CD4-positive, alpha-beta T cell treated with Interleukin-4 for 1 hour (primary cell): Measurements from ENCODE around the gene PRXL2A.
A peak's percentile ranks its signal among the peaks of the same experiment; 100 is the strongest.

Experiments
- DNase-seq, 2 donors: peaks; one replicate each; pipeline ENCODE4 v3.0.0-alpha.2; 2020 to 2022

PRXL2A gene

DNA sequence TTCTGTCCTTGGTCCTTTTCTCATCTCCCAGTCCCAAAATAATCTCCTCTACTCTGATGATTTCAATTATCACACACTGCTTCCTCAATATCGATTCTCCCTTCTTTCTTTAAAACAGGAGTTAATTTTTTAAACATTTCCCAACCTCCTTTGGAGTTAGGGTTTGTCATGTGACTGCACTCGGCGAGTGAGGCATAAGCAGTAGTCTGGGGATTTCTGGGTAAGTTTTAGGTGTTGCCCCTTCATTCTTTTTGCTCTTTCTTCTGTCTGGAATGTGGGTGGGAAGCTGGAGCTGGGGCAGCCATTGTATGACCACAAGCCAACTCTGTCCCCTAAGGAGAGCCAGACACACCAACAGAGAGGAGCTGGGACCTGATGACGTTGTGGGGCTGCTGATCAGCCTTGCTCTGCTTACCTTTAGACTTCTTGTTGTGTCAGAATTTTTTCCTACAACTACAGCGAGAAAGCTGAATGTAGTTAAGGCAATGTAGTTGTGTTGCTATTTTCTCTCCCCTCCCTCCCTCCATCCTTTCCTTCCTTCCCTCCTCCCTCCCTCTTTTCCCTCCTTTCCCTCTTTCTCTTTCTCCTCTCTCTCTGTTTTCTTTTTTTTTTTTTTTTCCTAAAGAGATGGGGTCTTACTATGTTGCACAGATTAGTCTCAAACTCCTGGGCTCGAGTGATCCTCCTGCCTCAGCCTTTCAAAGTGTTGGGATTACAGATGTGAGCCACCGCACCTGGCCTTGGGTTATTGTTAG, 39.3 kb downstream of the PRXL2A start:
- DNase-seq = no peak

DNA sequence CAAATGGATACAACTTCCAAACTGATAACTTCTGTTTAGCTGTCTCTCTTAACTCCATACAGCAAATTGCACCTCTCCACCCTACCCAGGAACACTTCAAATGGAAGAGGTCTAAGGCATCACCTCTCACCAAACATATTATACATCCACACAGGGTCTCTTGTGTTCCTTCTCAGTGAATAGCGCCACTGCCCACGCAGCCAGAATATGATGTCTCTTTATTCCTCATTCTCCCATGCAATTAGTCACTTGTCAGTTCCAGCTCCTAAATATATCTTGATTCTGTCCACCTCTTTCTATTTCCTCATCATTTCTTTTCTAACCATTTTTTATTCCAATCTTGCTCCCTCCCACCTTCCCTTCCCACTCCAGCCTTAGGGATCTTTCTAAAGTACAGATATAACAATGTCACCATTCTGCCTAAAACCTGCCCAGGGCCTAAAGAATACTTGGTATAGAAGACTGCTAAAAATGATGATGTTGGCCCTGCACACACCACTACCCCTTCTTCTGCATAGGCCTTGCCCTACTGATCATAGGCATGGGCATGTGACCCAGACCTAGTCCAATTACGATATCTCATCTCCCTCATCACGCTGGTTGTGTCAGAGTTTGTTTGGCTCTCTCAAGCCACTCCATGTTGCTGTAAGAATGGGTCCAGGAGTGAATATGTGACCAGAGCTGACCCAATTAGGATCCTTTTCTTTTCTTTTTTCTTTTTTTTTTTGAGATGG, 40.0 kb downstream of the PRXL2A start:
- DNase-seq = no peak

DNA sequence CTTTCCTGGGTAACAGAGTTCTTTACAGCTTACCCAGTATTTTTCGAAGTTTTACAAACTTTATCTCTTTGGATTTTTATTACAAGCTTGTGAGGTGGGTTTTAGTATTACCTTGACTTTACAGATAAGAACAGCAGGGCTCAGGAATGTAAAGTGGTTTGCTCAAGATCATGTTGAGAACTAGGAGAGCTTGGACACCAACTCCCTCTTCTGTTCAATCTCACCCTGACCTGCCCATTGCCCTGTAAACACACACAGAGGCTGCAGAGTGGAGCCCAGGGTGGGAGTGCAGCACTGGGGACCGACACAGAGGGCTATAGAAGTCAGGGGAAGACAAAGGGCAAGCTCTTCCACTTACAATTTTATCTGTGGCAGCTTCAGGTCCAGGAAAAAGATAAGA, 41.2 kb downstream of the PRXL2A start:
- no peak for DNase-seq

DNA sequence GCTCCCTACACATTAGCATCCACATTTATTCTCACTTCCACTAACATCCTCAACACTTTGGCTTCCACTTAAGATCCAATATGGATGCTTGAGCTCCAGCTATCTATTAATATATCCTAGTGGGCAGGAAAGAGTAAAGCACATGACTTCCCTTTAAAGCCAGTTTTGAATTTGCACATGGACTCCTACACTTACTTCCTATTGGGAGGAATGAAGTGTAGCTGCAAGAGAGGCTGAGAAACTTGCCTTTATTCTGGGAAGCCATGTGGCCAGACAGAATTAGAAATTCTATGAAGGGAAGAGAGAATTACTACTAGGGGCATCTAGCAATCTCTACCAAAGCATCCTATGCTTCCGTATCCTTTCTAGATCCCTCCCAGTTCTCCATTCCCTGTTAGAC, 42.8 kb downstream of the PRXL2A start:
- no peak for DNase-seq

DNA sequence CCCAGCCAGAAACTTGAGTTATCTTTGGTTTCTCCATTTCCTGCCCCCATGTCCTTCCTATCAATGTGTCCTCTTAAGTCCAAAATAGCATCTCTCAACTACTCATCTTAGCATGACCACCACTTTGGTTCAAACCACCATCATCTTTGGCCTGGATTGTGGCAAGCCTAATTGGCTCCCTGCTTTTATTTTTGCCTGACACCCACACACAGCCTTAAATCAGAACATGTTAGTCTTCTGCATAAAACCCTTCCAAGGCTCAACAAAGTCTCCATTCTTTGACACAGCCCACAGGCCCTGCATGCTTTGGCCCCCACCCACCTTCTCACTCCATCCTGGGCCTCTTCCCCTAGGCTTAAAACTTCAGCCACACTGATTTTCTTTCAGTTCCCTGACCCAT, 43.7 kb downstream of the PRXL2A start:
- DNase-seq = no peak

DNA sequence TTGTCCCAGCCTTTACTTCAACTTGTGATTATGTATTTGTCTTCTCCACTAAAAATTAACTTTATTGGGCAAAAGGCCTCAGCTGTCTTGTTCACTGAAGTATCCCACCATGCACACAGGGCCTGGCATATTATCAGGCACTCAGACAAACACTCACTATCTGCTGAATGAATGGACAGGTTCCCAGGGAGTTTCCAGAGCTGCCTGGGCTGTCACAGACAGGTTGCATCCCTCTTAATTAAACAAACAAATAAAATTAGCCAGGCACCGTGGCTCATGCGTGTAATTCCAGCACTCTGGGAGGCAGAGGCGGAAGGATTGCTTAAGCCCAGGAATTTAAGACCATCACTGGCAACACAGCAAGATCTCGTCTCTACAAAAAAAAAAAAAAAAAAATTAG, 44.3 kb downstream of the PRXL2A start:
- no peak for DNase-seq

DNA sequence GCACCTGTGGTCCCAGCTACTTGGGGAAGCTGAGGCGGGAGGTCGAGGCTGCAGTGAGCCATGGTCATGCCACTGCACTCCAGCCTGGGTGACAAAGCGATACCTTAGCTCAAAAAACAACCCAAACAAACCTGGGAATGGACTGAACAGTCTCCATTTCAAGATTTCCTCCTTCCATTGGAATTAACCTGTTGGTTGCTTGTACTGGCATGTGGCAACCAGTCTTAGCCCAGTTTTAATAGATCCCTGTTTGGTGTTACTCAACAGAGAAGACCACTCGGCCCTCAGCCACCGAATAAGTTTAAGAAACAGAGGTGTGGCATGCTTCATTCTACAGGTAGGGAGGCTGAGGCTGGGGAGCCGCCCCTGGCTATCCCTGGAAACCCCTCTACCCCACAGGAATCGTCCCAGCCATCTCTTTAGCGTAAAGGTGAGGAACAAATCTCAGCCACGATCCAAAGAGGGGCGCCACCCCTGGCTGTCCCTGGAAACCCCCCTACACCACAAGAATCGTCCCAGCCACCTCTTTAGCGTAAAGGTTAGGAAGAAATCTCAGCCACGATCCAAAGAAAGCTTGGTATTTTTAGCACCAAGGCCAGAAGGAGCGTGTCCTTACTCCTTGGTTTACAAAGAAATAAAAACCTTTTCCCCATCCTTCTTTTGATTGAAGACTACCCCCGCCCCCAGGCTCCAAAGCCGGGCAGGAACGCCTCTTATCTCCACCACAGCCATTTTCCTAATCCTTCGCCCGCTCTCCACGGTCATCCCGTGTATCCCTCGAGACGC, 44.9 kb downstream of the PRXL2A start:
- no peak for DNase-seq

DNA sequence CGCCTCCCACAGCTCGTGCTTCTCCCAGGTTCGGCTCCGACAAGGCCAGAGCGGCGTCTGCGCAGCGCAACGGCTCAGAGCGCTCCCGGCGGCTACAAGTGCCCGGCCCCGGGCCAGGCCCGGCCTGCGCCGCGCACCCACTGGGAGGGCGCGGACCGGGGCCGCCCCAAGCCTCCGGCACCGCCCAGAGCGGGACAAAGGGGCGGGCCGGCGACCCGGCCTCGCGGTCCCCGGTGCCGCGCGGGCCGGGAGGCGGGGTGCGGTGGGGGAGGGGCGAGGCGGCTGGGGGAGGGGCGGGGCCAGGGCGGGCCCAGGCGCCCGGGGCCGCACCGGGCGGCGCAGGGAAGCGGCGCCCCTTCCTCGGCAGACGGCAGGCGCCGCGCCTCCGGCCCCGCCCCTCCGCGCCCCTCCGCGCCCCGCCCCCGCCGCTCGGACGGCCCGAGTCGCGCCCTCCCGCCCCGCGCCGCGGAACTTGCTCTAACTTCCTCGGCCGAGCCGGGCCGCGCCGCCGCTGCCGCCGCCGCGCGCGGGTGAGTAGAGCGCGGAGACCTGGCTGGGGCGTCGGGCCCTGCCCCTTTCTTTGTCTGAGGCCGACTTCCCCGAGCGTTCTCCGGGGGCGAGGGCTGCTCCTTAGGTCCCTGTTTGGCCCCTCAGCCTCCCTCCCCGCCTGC, 45.6 kb downstream of the PRXL2A start, which contains the start of gene TSPAN14:
Gene TSPAN14, plus strand, starts transcription at position 469 of the 671 bp plus-strand sequence. CDS start 34,924 bp downstream, outside the sequence.
- DNase-seq = peak; percentile 81 to 85

DNA sequence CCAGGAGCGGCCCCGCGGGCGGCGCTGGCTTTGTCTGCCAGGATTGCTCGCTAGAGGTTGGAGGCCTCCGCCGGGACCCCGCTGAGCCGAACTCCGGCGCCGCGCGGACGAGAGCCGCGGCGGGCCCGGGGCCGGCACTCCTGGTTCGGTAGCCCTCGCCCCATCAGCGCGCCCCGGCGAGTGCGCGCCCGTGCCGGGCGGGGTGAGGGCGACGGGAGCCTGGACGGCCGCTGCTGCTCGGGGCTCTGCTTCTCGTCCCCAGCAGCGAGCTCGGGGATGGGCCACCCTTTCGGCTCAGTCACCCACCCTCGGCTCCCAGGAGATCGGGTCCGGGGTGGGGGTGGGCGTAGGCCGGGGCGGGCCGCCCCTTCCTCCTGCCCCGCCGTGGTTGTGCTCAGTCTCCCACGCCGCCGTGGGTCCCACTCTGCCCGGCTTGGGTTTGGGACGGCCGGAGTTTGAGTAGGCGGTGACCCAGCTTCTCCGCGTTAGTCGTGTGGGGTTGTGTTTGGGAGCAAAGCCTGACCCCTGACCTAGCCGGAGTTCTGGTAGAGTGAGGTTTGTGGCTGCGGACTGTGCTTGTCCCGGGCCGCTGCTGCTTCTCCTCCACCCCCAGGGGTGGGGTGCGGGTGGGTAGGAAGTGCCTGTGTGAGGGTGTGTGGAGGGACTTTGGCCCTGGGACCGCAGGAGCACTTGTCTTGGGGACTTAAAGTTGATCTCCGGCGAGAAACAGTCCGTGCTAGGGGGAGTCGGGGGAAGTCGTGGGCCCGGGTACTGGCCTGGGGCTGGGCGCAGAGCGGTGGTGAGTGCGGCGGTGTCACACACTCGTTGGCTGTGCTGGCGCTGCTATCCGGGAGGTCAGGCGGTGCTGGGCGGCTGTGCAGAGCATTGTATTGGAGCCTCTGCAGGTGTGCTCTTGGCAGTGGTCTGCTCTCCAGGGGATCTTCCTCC, 46.4 kb downstream of the PRXL2A start:
- peak in 1 of 2 donors; percentile 22 for DNase-seq

DNA sequence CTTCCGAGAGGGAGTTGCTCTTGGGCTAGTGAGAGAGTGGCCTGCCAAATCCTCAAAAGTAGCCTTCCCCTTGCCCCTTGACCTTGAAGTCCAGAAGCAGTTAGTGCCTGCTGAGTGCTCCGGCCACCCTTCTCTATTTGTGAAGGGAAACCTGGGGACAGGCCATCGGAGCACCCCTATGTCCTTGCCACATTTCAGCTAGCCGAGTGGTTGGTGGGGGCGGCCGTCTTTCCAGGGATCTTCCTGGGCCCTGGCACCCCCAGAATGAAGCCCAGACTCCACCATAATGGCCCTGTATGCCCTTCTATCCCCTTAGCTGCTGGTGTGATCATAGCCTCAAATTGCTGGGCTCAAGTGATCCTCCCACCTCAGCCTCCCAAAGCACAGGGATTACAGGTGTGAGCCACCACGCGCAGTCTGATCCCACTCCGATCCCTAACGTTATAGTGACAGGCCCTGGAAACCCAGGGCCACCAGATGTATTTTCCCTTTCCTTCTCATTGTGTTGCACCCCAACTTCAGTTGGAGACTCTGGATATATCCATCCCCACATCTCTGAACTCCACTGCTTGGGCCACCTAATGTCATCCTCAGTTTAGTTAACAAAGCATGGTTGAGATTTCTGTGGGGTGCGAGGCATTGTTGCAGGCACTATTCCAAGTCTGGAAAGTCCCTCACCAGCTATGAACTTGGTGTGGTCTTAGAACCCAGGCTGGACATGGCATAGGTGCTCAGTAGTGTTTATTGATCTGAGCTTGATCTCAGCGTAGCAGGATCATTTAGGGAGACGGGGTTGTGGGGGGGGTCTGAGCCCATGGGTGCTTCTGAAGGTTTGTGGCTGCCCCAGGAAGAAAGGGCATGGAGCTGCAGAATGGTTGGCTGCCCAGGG, 47.4 kb downstream of the PRXL2A start:
- DNase-seq = no peak

DNA sequence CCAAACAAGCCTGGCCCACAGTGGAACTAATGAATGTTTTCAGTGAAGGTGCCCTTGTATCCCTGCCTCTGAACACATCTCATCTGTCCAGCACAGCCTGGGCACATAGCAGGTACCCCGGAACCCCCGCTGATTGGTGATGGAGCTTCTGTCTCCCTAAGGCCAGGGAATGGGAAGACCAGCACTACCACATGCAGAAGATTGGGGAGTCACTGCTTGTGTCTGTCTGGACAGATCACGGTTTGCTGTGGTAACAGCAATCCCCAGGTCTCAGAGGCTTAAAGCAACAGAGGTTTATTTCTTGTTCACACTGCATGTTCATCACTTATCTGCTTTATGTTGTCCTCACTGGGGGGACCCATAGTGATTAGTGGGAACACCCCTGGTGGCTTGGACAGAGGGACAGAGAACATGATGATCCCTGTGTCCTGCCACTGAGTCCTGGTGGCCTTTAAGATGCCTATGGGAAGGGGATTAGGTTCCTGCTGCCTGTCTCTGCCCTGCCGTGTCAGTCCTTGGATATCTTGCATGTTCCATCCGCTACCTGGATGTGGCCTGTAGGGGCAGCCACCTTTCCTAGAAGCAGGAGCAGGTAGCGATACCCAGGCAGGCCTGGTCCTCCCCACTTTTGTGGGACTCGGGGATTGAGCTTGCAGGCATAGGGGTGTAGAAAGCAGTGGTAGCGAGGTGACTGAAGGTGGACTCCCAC, 49.4 kb downstream of the PRXL2A start:
- no peak for DNase-seq

DNA sequence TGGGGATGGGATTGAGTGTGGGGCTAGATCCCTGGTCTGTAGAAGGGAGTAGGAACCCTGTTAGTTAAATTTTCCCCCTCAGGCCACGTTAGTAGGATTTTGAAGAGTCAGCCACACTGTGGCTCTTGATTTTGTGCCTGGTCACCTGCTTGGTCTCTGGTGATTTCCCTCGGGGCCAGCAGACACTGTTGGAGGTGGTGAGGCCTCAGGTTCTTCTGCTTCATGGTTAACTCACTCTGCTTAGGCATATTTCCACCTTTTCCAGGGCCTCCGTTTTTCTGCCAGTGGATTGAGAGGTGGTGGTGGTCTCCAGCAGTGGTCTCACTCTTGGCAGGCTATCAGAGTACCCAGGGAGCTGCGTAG, 49.9 kb downstream of the PRXL2A start:
- DNase-seq = no peak

DNA sequence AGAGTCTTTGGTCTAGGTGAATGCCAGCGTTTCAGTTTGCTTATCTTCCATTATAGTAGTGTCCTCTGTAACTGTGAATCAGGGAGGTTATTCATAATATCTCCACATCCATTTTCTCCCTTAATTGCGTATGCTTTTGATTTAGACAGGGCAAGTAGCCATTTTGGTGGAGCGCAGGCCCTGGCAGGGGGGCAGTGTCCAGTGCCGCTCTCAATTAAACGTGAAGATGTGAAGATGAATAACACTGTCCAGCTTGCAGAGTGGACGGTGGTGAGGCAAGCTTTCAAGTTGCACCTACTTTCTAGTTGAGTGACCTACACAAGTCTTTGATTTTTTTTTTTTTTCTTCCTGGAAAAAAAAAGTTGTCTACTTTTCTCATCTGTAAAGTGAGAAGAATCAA, 50.3 kb downstream of the PRXL2A start:
- DNase-seq = no peak

DNA sequence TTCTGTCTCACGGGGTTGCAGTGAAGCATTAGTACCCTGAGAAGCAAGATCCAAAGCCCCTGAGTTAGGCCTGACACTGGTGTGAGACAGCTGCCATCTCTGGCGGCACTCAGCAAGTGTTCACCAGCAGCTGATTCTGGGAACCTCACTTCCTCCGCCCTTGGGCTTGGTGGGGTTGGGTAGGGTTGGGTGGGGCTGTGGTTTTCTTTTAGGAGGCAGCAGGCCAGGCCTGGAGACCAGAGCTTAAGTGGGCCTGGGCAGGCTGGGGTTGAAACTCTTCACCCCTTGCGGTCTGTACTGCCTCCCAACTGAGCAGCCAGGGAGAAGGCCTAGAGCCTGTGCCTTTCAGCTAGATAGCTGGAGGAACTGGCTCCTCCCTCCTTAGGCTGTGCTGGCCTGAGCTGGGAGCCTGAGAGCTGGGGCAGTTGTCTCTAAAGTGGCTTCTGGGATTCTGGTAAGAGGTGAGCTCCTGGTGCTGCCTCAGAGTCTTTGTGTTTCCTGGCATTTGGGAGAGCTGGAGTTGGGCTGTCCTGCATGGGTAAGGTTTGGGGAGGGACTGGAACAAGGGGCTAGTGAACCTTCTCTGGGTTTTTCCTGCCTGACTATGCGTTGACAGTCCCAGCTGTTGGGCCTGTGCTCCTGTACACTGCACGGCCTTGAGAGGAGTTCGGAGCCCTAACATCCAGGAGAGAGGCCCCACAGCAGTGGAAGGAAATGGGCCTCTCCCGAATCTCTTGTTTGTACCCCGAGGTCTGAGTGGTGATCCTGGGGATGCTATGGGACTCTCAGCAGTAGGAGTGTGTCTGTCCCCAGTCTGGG, 50.9 kb downstream of the PRXL2A start:
- peak; percentile 72 to 77 for DNase-seq

DNA sequence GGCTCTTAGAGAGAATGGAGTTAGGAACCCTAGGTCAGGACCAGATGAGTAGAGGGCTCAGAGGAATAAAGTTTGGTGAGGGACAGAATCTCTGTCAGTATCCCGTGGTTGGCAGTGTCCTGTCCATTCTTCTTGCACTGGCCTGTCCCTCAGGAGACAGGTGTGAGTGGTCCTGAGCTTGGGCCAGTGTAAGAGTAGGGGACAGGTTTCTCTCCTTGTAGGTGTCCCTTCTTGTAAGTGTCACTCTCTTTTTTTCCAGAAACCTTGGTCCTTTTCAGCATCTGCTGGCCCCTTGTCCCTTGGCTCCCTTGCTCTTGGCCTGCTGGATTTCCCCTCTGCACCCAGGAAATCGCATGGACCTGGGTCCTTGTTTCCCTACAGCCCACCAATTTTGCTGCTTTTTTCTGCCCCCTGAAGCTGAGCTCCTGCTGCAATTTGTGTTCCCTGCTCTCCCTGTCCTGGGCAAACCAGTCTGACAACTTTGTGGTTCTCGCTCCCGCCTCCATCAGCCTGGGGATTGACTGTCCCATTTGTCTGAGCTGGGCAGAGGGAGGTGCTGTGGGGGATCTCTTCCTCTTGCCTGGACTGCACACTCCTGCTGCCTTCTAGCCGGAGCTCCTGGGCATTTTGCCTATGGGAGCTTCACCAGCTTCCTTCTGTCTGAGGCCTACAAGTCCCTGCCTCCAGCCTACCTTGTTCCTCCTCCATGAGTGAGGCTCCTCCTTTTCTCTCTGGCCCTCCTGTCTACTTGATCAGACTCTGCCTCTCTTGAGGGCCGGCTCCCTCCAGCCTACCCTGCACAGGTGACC, 52.3 kb downstream of the PRXL2A start:
- DNase-seq = no peak

DNA sequence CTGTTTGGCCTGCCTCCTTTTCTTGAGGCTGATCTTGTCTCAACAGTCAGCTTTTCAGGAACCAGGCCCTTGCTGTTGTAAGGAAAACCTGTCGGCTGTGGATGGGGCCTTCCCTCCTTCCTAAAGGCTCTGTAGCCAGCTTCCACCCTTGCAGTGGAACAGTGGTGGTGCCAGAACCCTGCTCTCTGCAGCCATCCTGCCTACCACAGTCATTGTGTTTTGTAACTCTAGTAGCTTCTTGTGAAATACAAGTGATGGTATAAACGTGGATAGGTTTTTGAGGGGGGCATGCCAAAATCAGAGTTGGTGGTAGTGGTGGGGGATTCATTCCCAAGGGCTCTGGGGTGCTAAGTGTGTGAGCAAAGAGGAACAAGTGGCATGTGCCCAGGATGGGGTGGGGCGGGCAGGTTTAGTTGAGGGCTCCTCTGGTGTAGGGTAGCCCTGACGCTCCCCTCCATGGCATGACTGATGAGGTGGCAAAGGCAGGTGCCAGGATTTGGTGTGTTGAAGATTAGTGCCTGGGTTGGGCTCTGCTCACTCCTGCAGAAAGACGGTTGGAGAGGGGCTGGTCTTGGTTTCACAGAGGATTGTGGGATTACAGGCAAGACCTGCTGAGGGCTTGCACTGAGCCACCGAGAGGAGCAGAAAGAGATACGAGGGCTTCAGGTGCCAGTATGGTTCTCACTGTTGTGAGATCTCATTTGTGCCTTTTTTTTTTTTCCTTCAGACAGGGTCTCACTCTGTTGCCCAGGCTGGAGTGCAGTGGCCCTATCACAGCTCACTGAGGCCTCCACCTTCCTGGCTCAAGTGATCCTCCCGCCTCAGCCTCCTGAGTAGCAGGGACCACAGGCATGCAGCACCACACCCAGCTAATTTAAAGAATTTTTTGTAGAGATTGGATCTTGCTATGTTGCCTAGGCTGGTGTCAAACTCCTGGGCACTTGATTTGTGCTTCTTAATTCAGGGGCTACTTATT, 53.1 kb downstream of the PRXL2A start:
- DNase-seq = no peak
